ENCODE results near the gene CPLANE1.
"Not testable (repeated sequence)": the region's sequence is repeated elsewhere in the genome, so short reads cannot be mapped to it uniquely, and the experiment has no call there.

The CPLANE1 gene

GRCh38 chr5:37208883-37209797 is 40.0 kb downstream of the CPLANE1 start:
- peak in 1 of 5 donors; percentile 4 for DNase-seq

DNA sequence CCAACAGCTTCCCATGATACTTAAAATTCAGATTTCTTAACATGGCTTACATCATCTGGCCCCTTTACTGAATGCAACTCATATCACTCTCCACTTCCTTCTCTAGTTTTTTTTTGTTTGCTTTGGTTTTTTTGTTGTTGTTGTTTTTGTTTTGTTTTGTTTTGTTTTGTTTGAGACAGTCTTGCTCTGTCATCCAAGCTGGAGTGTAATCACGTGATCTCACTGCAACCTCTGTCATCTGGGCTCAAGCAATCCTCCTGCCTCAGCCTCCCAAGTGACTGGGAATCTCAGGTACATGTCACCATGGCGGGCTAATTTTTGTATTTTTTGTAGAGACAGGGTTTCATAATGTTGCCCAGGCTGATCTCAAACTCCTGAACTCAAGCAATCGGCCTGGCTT is 41.4 kb downstream of the CPLANE1 start:
- no peak for DNase-seq

DNA sequence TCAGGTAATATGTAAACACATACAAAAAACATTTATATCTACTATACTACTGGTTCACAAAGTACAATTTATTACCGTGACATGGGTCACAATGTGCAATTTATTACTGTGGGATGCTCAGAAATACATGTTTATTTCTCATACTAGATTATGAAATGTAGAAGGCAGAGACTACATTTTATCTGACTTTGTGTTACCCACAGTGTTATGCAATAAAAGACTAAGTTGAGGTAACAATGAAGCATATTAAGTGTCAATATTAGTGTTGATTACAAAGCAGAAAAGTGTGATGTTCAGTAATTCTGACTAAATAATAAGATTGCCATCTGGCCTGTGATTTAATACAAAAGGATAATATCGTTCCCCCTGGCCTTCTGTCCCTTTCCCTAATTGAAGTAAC is 42.4 kb downstream of the CPLANE1 start:
- no peak for DNase-seq

GRCh38 chr5:37198842-37199241 is 50.3 kb downstream of the CPLANE1 start:
- DNase-seq = no peak

DNA sequence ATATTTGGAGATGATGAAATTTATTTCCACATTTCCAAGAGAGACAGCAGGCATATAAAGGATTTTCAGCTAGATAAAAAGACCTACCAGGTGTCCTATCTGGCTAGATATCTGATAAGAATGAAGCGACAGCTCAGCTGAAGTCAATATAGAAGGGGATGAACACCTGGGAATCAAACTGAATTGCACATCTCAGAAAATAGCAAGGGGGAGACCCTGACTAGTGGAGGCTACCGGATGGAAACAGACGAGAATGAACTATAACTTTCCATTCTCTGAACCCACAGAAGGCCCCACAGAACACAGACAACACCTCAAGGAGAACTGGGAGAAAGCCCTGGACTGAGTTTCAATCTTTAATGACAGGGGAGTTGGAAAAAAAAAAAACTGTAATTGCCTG is 51.1 kb downstream of the CPLANE1 start:
- no peak for DNase-seq

GRCh38 chr5:37197340-37198050 is 51.7 kb downstream of the CPLANE1 start:
- DNase-seq = peak in 1 of 5 donors; percentile 61

DNA sequence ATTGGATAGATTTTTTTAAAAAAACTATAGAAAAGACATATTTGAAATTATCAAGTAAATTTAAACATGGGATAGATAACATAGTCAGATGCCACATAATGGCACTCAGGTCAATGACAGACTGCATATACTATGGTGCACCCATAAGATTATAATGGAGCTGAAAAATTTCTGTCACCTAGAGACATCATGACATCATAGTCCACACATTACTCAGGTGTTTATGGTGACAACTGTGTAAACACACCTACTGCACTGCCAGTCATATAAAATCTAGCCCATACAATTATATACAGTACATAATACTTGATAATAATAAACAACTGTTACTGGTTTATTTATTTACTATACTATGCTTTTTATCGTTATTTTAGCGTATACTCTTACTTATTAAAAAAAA is 58.6 kb downstream of the CPLANE1 start:
- no peak for DNase-seq

DNA sequence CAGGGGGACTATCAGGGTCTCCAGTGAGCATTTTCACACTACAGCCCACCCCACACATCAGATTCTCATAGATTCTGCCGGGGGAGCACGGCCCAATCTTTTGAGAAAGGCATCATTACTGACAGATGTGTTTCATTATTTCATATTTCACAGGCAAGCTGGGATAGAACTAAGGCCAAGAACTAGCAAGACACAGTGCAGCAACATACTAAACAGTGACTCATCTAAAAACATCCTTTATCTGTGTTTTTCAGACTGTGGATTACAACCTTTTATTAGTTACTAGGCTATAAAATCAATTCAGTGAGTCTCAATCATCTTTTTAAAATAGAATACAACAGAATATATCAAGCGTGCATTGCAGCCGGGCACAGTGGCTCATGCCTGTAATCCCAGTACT is 59.8 kb downstream of the CPLANE1 start:
- no peak for DNase-seq

- no peak for DNase-seq
These were observed 61.7 kb downstream of the CPLANE1 start for GRCh38 chr5:37187465-37187977.

DNA sequence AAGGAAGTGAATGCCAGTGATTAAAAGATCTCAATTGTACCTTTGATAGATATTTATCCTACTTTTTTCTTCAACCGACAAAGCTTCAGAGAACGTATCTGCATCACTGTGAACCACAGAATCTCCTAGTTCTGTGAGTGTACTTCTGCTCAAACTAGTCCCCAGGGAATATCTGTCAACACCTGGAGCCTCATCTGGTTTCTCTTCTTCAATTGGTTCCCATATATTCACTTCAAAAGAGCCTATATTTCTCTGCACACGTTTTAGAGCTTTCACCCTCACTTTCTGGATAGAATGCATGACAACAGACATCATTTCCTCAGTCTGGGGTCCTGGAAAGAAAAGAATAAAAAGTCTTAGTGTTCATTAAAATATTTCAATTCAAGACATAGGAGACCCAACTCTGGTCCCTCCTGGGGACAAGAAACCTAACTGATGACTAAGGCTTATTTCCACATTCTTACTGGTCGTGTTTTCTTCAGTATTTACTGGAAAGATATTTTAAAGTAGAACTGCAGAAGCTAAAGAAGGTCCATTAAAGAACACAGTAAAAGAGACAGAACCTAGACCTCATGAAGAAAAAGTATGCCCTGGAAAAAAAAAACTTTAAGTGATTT is 64.3 kb downstream of the CPLANE1 start:
- DNase-seq = no peak

DNA sequence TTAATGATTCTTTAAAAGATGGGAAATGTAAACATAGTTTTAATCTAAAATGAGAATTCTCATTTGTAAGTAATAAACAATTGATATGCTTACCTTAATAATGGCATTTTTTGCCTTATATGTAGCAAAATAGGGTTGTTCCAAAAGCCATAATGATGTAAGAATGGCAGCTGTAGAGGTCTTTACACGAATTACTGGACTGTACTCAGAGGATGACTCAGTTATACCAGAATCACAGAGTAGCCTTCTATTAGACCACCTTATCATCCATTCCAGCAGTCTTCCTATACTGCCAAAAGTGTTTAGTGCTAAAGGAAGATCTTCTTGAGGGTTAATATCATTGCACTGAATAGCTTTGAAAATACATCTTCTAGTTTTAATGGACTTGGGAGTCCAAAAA is 66.5 kb downstream of the CPLANE1 start:
- no peak for DNase-seq

GRCh38 chr5:37174928-37175327 is 74.2 kb downstream of the CPLANE1 start:
- DNase-seq = no peak

DNA sequence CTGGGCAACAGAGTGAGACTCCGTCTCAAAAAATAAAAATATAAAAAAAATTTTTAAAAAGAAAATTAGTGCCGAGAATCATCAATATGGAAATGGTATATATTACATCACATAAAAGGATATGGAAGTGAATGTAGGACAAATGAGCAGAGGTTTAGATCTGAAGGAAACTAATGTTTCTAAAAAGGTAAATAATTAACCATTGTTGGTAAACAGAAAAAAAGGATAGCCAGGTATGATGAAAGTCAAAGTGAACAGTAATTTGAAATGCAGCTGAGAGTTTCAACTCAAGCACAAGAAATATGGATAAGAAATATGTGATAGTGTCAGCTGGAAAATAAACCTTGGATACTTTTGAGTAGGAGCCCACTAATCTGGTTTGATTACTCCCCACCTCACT is 76.2 kb downstream of the CPLANE1 start:
- DNase-seq = no peak

GRCh38 chr5:37170856-37171255 is 78.3 kb downstream of the CPLANE1 start:
- DNase-seq = no peak

GRCh38 chr5:37166197-37166596 is 83.0 kb downstream of the CPLANE1 start:
- DNase-seq = no peak

DNA sequence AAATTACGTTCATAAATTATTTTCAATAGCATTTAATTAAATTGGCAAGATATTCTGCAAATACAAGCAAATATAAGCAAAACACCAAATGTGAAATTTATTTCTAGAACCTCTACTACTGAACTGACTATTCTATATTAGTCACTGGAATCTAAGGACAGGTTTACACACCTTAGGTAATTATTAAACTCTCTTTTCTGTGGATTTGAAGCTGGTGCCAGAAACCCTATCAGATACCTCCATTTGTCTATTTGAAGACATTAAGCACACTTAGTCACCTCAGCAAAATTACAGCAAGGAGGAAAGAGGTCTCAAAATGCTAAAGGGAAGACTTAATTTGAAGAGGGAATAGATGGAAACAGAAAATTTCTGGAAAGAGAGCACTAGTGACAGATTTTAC is 83.4 kb downstream of the CPLANE1 start:
- no peak for DNase-seq

- no peak for DNase-seq
These were observed 95.5 kb downstream of the CPLANE1 start for GRCh38 chr5:37153661-37154060.

GRCh38 chr5:37146896-37147295 is 102.3 kb downstream of the CPLANE1 start:
- DNase-seq = no peak

- DNase-seq = no peak
These were observed 112.5 kb downstream of the CPLANE1 start for GRCh38 chr5:37136694-37137093.

DNA sequence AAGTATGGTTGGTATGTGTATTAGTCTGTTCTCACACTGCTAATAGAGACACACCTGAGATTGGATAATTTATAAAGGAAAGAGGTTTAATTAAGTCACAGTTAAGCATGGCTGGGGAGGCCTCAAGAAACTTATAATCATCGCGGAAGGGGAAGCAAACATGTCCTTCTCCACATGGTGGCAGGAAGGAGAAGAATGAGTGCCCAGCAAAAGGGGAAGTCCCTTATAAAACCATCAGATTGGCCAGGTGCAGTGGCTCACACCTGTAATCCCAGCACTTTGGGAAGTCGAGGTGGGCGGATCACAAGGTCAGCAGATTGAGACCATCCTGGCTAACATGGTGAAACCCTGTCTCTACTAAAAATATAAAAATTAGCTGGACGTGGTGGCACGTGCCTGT is 113.9 kb downstream of the CPLANE1 start:
- not testable (repeated sequence) for DNase-seq

- DNase-seq = no peak
These were observed 115.2 kb downstream of the CPLANE1 start for GRCh38 chr5:37133939-37134338.

DNA sequence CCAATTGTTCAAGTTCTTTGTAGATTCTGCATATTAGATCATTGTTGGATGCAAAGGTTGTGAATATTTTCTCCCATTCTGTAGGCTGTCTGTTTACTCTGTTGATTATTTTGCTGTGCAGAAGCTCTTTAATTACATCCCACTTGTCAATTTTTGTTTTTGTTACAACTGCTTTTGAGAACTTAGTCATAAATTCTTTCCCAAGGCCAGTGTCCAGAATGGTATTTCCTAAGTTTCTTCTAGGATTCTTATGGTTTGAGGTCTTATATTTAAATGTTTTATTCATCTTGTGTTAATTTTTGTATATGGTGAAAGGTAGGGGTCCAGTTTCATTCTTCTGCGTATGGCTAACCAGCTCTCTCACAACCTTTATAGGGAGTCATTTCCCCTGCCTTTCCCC is 116.5 kb downstream of the CPLANE1 start:
- DNase-seq = no peak

DNA sequence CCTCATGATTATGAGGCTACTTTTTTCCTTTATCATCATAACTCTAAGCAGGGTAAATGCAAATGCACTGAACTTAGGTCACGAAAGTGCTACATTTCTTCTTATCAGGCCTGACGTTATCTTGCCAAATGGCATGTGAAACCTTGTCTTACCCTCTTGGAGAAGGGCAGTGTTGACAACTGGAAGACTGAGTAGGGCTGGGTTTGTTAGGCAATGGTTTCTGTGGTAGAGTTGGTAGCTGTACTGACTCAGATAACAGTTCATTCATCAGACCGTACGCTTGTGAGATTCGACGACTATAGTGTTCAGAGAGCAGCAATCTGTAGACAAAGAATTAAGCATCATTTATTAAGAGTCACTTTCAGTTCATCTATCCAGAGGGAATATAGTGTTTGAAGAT is 127.7 kb downstream of the CPLANE1 start:
- DNase-seq = peak in 1 of 5 donors; percentile 2
